COLO829 (cell line): ENCODE results near the gene LEFTY1.

Source experiments
- DNase-seq: peaks from one replicate; pipeline ENCODE4 v3.0.0; 2012; ENCODE audit warnings: low spot score

The LEFTY1 gene

DNA sequence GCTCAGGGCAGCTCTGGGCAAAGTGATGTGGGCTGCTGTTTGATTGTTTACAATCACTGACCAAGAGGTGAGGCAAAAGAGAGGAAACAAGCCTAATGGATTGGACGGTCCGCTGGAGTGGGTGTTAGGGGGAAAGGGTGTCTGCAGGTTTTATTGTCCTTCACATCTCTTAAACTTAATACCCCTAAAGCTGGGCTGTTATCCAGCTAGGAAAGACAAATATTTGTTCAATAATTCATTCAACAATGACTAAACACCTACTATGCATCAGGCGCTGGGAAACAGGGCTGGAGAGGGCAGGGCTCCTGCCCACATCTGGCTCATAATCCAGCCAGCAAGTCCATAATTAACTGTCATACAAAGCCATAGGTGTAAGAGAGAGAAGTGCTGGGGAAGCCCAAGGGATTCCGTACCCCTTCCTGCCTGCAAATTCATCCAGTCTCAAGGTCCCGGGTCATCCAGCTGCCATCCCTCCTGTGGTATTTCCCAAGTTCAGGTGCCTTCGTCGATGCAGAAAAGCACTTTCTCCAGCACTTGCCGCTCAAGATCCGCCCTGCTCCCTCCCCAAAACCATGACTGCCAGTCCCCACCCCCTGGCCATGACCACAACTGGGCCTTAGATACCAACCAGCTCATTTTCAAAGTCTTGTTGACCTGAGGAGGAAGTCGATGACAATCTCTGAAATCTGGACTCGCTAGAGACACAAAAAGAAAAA, 17.4 kb downstream of the LEFTY1 start:
- DNase-seq, result no peak

DNA sequence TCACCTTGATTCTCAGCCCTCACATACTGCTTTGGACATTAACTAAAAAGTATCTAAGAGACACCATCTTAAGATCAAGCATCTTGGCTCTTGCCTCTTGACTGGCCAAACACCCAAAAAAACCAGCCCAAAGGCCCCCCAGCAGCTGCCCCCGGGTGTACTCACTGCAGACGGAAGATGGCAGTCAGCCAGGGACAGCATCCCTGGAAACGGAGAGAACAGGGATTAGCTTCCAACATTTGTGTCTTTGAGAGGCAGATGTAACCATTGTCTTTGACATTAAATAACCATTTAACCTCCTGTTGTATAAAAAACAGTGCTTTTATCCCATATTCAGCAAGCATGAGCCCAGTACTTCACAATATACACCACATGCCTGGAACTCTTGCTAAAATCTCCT, 18.0 kb downstream of the LEFTY1 start:
- DNase-seq, result no peak

DNA sequence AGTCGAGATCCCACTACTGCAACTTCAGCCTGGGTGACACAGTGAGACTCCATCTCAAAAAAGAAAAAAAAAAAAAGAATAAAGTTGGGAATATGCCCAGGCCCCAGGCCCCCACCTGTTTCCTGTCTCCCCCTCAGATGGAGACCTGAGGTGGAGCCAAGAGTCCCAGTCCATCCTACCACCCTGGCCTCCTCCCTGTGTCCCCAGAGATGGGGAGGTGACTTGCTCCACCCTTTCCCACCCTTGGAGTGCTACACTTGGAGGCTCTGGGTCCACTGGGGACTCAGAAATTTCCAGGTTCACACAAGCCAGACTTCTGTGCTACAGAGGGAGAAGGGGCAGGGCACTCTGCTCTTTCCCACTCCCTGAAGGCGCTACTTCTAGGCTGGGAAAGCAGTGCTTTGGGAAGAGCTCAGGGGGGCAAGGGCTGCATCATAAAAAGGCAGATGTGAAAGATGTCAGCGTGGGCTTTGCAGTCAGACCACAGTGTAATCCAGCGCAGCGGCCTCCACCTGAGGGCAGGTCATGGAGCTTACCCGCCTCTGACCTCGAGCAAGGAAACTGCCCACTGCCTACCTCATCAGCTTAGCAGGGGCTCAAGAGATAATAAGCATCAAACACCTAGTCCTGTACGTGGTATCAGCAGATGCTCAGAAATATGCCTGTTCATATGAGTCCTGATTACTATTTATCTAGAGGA, 20.2 kb downstream of the LEFTY1 start:
- no peak for DNase-seq

DNA sequence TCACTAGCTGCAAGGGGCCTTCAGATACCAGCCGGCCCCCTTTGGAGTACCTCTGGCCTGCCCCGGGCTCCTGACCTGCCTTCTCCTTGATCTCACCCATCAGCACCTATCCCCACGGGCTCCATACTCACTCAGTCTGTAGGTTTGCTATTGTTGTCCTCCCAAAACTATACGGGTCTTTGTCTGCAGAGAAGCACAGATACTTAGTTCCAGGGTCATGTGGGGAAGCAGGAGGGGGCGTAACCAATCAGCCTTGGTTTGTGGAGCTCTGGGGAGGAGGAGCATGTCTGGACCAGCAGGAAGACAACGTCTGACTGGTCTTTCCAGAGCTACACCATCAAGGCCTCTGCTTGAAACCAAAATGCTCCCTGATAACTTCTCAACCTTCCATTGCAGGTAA, 22.0 kb downstream of the LEFTY1 start:
- DNase-seq, result no peak

DNA sequence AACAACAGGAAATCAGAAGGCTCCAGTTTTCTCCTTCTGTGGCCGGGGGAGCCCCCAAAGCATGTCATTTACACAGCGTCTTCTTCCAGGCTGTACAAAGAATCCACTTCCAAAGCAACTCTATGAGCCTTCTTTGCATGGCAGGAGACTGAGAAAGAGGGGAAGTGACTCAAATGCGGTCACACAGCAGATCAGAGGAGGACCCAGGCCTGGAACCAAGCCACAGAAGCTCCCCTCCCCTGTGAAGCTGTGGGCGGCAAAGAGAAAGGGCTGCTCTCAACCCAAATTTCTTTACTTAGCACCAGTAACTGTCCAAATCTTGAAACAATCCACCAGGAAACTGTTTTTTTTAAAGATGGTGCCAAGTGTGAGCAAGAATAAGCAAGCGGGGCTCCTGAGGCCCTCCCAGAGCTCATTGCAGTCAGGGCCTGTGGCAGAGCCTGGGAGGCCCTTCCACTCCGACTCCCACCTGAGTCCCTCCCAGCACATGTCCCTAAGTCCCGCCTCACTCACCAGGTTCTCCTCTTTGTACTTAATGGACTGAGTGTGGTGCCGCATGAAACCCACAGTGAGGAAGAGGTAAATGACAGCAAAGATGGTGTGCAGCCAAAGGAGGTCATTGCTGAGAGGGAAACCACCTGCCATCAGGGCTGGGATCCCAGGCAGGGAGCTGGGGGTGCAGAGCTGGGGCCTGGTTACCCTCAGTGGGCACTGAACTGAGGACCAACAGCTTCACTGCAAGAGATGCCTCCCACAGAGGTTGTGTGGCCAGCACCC, 22.7 kb downstream of the LEFTY1 start:
- DNase-seq, result no peak

DNA sequence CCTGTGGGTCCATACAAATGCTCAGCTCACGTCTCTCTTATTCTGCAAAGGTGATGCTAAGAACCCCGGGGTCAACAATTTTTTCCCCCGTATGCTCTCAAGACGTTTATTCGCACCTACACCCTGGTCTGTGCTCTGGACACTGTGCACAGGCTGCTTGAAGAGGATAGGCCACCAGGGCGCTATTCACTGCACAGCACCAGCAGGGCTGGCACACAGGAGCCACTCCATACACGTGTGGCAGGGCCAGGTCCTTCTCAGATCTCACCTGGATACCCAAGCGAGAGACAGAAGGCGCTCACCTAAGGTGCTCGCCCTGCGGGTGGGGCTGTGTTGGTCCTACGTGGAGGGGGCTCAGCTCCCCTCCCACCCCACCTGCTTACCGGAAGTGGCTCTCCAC, 23.4 kb downstream of the LEFTY1 start:
- no peak for DNase-seq

DNA sequence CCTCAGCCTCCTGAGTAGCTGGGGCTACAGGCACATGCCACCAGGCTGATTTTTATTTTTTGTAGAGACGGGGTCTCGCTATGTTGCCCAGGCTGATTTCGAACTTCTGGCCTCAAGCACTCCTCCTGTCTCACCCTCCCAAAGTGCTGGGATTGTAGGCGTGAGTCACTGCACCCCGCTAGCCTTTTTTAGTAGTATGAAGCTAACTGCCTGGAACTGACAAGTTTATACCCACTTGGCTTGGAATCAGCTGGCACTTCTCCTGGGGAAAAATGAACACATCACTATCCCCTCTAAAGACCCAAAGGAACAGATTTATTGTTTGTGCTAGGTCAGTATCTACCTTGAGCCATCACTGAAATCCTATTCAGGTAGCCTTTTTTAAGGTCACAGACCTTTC, 25.8 kb downstream of the LEFTY1 start:
- no peak for DNase-seq

DNA sequence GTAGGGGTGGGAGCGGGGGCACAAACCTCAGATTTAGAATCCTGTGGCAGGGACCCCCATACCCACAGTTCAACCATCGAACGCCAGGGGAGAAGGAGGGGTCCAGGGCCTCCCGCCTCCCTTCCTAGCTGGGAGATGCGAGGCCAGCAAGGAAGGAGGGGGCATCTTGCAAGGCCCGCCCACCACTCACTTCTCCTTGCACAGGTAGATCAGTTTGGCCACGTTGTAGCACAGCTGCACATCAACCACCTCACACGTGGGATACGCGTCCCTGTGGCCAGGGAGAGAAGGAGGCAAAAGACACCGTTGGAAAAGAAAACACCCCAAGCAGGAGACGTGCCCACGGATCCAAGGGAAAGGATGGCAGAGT, 26.4 kb downstream of the LEFTY1 start:
- DNase-seq, result no peak

DNA sequence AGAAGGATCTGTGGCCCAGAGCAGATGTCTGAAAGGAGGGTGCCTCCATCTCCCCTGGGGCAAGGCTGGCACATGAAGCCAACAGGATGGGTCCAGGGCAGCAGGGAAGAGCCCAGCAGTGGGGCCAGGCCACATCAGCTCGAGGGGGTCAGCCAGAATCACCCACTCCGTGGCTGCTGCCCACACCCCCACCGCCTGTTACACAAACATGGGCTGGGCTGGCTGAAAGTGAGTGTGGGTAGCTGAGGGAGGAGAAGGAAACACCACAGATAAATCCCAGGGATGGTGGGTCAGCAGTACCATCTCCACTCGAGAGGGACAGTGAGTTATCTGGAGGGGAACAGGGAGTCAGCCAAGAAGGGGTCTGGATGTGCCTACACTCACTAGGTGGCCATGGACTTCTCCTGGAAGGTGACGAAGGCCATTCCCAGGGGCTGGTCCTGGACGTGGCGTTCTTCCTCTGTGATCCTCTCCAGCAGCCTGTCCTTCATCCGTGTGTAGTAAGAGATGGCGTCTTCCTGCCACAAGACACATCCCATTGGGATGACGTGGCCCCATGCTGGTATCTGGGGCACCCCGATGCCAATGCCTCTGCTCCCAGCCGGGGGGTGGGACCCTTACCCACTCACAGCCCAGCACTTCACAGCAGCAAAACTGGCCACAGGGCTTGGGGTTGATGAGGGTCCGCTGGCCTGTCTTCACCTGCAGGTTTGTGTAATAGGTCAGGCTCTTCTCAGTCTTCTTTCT, 26.9 kb downstream of the LEFTY1 start:
- DNase-seq, result no peak

DNA sequence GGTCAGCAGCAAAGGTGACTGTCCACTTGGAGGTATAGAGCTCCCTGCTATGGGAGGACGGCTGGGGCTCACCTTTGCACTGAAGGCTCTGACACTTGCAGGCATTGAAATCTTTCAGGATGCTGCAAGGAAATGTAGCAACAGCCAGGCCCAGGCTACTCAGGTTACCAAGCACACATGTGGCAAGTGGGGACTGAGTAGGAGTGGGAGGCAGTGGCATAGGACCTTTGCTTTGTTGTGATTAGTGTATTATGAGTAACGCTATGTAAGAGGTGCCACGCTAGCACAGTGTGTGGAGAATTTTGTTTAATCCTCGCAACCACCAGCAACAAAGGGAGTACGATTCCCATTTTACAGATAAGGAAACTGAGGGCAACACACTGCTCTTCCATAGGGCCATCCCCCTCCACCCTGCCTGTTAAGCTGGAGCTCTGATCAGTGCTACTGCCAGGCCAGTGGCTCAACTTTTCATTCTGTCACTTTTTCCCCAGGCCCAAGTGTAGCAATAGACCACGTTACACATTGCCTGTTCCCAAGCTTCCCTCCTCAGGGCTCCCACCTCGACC, 28.0 kb downstream of the LEFTY1 start:
- no peak for DNase-seq

DNA sequence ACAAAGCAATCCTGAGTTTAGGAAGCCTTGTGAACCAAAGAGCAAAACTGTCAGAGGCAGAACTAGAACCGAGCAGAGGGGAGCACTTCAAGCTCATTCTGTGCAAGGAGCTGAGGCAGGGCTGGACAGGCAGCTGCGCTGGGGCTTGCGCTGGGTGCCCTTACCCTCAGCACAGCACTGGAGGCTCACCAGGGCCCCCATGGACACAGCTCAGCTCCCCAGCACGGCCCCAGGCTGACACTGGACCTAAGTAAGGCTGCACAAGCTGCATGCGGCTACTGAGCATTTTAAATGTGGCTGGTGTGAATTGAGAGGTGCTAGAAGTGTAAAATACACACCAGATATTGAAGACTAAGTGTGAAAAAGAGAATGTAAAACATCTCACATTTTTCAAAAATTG, 28.8 kb downstream of the LEFTY1 start:
- DNase-seq, result no peak

DNA sequence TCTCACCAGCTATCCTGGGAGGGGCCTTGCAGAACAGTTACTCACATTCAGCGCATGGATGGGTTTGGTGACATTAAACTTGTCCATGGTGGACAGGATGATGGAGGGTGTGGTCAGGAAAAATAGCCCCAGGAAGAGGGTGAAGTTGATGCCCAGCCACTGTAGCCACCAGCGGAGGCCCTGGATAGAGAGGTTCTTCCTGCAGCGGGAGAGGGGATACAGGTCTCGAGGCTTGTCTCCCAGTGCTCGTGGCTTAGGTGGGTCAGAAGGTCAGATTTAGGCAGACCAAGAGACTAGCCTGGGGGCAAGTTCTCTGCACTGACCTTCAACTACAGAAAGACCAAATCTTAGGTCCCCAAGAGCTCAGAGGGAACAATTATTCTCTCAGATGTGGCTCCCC, 29.8 kb downstream of the LEFTY1 start:
- DNase-seq, result no peak

DNA sequence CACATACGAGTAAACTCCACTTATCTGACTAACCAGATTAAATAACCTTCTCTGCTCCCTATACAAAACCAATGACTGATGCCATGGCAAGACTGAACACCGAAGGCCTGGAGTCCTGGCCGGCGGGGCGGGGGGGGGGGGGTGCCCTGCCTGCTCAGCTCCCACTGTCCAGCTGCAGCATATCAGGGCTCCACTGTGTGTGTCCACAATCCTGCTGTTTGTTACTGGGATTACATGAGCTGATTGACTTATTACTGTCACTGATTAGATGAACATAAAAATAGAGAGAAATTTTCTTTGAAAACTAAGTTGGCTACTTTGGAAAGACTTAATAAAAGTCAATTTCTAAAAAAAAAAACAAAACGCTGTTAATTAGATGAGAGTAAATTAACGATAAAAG, 31.7 kb downstream of the LEFTY1 start:
- DNase-seq, result no peak

DNA sequence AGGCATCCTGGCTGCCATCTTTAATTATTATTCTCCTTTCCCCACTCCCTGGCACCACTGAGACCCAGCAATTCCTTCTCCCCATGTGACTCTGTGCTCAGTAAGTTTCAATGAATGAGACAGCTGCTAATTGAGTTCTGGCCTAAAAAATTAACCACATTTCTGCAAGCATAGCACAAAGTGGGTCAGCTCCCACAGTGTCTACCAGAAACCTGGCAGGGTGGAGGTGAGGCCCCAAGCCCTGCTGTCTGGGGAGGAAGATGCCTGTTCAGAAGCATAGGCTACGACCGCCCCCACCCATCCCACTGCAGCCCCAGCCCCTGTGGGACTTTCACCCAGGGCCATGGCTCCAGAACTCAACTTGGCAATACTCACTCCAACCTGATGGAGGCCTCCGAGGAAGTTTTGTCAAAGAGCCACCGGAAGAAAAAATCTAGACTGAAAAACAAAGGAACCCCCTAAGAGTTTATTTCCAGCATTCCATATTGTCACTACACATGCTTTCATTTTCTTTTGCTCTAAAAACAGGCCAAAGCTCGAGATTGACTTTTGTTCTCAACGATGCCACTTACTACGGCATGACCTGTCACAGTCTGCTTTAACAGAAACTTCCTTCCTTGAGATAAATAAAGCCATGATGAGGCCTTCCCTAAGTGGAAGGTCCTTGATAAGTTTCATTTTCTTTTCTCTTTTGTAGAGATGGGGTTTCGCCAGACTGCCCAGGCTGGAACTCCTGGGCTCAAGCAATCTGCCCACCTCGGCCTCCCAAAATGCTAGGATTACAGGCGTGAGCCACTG, 33.2 kb downstream of the LEFTY1 start:
- DNase-seq, result no peak

DNA sequence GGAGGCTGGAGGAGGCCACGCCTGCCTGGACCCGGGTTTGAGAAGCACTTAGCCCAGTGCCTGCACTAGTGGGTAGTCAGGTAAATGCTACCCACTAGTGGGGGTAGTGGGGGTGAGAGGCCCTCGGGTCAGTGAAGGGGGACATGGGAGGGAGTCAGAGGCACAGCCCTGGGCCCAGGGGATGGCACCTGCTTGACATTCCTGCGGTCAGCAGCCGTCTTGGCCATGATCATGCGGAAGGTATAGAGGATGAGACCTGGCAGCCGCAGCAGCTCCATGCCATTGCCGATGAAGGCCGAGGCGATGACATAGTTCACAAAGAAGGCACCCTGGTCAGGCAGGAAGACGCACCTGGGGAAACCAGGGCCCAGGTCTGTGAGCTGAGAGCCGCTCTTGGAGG, 35.5 kb downstream of the LEFTY1 start:
- DNase-seq, result no peak

DNA sequence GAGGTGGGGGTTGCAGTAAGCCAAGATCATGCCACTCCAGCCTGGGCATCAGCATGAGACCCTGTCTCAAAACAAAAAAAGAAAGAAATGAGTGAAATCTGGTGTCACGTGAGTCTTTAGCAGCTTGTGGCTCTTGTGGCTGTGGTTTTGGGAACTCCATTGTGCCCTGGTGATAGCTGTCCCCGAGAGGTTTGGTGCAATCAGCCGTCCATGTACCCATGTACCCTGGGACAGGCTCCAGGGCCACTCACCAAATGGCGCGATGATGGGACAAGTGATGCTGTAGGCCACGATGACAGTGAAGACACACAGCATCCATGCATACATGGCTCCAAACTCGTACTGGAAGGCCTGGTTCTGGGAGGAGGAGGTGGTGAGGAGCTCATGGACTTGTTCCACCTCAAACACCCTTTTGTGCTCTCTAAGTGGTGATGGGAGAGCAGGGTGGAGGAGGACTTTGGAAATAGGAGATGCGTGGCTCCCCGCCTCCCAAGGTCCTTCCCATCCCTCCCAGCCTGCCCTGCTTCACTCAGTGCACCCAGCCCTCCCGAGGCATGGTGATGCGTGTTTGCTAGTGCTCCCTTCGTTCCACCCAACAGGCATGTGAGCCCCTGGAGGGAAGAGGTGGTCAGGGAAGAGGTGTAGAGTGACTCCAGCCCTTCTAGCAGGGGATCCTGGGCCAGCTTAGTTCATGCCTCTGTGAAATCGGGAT, 36.4 kb downstream of the LEFTY1 start:
- DNase-seq, result no peak

DNA sequence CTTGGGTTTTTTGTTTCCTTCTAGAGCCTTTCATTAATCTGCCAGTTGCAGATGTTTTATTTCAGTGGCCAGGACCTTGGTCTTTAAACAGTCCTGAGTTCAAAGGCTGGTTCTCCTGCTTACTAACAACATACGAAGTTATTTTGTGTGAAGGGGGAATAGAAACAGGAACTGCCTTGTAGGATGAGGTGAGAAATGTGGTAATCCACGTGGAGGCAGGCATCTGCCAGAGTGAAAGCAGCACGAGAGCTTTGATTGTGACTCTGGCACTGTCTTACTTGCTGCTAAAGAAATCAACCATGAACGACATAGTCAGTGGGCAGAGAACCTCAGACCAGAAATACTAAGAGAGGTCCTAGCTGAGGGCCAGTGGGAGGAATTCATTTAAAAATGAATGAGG, 37.1 kb downstream of the LEFTY1 start:
- no peak for DNase-seq

DNA sequence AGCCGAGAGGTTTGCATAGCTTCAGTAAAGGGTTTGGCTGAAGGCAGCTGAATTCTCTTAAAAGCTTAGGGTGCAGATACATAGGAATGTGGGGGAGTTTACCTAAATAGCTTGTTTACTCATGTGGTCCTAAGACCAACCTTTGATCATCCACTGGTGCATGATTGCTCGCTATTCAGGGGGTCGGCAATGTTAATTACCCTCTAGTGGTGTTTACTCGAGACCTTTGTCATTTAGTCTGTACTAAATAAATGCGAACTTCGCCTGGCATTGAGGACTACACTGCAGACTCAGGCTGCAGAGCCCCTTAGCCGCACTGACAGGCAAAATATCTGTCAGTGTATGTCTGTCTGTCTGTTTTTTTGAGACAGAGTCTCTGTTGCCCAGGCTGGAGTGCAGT, 38.6 kb downstream of the LEFTY1 start:
- no peak for DNase-seq

DNA sequence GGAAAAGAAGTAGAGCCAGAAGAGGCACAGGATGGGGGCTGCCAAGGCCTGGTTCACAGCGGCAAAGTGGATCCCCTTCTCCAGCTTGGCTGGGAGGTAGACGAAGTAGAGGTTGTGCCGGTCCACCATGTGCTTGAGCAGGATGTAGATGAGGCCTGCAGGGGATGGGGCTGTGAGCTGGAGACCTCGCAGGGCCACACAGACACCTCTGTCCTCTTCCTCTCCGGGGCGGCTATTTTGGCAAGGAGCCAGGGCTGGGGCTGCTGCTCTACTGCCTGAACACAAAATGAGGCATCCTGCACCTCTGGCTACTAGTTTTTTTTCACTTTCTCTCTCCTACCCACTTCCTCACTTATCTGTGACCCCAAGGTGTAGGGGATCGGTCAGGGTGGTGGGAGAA, 39.0 kb downstream of the LEFTY1 start:
- DNase-seq, result no peak

DNA sequence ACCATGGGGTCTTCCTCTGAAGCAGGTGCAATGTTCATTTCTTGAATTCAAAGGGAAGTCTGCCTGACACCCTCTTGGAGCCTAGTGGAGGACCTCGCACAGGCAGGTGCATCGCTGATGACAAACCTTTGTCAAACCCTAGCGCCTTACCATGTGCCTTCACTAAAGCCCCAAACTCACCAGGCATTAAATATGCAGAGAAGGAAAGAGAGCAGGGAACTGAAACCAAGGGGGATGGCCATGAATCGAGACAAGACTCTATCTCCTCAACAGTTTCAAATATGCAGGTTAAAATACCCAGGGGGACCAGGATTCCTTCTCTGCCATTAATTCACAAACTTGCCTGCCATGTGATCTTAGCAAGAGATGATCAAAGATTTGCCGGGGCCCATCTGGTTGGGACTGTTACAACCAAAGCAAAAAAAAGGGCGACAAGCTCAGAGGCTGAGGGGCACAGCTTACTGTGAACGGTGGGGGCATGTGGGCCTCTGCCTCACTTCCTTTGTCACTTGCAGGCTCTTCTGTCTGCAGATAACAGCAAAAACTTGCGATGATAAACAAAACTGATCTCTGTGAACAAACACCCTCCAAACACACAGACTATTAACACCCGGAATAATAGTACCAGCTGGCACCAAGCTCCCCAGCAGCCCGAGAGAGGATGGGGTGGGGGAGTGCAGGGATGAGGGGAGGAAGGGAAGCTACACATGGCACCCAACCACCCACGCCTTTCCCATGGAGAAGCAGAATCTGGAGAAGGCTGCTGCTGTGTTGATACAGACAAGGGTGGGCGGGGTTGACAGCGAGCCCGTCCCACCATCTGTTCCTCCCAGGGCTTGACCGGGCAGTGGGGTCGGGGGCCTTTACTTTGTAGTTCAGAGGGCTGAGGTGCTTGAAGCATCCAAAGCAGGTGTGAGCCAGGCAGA, 40.7 kb downstream of the LEFTY1 start:
- DNase-seq, result no peak
